ENCODE results near the gene ADCY9.
"Not testable (repeated sequence)": the region's sequence is repeated elsewhere in the genome, so short reads cannot be mapped to it uniquely, and the experiment has no call there.

Gene ADCY9

GRCh38 chr16:4046221-4046620 lies 70.0 kb downstream of the ADCY9 start:
- no peak for DNase-seq (ENCODE audit: extremely low read depth, low read depth)
- no peak for TF ChIP-seq CTCF (IDR thresholded peaks at IDR 0.05; ENCODE audit: low read depth, low read length)

DNA sequence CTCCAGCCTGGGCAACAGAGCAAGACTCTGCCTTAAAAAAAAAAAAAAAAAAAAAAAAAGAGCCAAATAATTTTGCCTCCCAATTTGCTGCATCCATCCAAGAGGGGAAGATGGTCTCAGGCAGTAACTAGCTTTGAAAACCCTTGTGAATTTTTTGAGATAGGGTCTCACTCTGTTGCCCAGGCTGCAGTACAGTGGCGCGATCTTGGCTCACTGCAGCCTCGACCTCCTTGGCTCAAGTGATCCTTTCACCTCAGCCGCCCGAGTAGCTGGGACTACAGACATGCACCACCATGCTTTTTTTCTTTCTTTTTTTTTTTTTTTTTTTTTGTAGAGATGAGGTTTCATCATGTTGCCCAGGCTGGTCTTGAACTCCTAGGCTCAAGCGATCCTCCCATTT lies 70.7 kb downstream of the ADCY9 start:
- not testable (repeated sequence) for DNase-seq (ENCODE audit: extremely low read depth, low read depth)

GRCh38 chr16:4042581-4042980 lies 73.7 kb downstream of the ADCY9 start:
- no peak for TF ChIP-seq CTCF (IDR thresholded peaks at IDR 0.05; ENCODE audit: low read depth, low read length)
- DNase-seq (ENCODE audit: extremely low read depth, low read depth), result no peak

DNA sequence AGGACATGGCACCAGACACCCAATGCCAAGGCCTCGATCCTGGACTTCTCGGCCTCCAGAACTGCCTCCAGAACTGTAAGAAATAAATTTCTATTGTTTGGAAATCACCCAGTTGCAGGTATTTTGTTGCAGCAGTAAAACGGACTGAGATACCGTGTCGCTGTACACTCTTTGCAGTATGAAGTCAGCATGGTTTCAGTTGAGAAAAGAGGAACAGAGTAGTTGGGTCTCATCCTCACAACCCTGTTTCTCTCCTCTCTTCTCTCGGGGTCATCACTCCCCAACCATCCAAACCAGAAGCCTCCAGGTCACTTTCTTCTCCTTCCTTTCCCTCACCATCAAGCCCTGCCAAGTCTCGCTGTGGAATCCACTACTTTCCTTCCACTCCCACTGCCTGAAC lies 77.8 kb downstream of the ADCY9 start:
- DNase-seq (ENCODE audit: extremely low read depth, low read depth), result no peak
- TF ChIP-seq CTCF (IDR thresholded peaks at IDR 0.05; ENCODE audit: low read depth, low read length), result no peak

- not testable (repeated sequence) for DNase-seq (ENCODE audit: extremely low read depth, low read depth)
Measured at GRCh38 chr16:4036952-4037351, 79.3 kb downstream of the ADCY9 start.

- DNase-seq (ENCODE audit: extremely low read depth, low read depth), result no peak
- no peak for TF ChIP-seq CTCF (IDR thresholded peaks at IDR 0.05; ENCODE audit: low read depth, low read length)
Measured at GRCh38 chr16:4034963-4035362, 81.3 kb downstream of the ADCY9 start.

DNA sequence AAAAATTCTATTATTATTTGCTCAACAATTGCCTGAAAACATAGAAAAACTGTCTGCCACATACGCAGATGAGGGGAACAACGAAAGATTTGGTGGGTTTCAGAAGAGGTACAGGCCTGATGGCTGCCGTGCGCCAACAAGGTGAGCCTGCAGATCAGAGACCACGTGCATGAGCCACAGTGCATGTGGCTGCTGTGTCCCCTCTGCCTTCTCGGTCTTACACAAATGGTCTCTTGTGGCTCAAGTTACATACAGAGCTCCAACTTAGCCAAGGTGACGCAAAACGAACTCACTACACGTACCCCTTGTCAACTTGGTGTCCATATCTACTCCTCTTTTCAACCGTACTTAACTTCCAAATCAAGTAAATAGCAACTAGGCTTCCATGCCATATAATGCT lies 82.3 kb downstream of the ADCY9 start:
- DNase-seq (ENCODE audit: extremely low read depth, low read depth), result no peak
- no peak for TF ChIP-seq CTCF (IDR thresholded peaks at IDR 0.05; ENCODE audit: low read depth, low read length)

DNA sequence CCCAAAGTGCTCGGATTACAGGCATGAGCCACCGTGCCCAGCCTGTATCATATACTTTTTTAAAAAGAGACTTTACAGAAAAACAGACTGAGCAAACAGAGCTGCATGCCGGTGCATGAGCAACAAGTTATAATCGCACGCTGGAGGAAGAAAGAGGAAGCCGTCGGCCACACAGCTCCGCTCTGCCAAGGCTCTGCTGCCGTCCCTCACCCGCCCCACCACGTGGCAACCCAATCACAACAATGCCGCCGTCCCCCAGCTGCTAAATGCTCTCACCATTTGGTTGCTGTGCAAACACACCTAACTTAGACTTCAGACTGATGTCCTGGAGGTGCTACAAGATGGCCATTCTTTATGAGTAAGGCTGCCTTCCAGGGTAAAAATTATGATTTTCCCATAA lies 83.5 kb downstream of the ADCY9 start:
- TF ChIP-seq CTCF (IDR thresholded peaks at IDR 0.05; ENCODE audit: low read depth, low read length), result no peak

DNA sequence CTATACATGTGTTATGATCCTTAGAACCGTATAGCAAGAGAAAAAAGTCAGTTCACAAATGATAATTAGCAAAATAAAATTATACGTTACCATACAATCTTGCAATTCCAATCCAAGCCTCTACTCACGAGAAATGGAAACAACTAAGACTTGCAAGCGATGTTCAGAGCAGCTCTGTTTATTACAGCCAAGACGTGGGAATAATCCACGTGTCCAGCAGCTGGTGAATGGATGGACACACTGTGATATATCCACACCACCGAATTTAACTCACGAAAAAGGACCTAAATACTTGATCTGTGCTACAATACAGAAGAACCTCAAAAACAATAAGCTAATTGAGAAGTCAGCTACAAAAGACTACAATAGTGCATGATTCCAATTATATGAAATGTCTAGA lies 88.1 kb downstream of the ADCY9 start:
- no peak for TF ChIP-seq CTCF (IDR thresholded peaks at IDR 0.05; ENCODE audit: low read depth, low read length)

More for the DNA sequence above, 83.5 kb downstream of the ADCY9 start:
- DNase-seq (ENCODE audit: extremely low read depth, low read depth), result no peak

More for the DNA sequence above, 88.1 kb downstream of the ADCY9 start:
- no peak for DNase-seq (ENCODE audit: extremely low read depth, low read depth)
